Gastrocnemius medialis (tissue), 4 donors: ENCODE data around the gene UBQLN3. TPM values are rescaled to one million over a fixed set of nuclear protein-coding genes. Genes with fewer than 3 reads are reported as not detected.

ENCODE experiments used
- ATAC-seq, 2 donors: fragments of 150-250 bp; one replicate each; pipeline ENCODE4 v1.9.1; 2016
- DNase-seq, 2 donors: peaks; one replicate each; pipeline ENCODE4 v3.0.0-alpha.2; 2019
- H3K27ac ChIP-seq, 4 donors: fragments of 200-600 bp; sonication (generic); 1 replicate in 1 of 4; 2 replicates in 3 of 4; pipeline ENCODE4 v1.5.1; 2016 to 2018; ENCODE audit warnings: mild to moderate bottlenecking in 2 of 4, moderate library complexity in 1 of 4
- H3K27me3 ChIP-seq, 3 donors: fragments of 200-600 bp; sonication (generic) in 2 of 3; 1 replicate in 1 of 3; 2 replicates in 2 of 3; pipeline versions ENCODE4 v1.5.1 to v1.6.0; 2016 to 2019; ENCODE audit warnings: mild to moderate bottlenecking in 1 of 3, moderate library complexity in 1 of 3
- H3K36me3 ChIP-seq, 2 donors: fragments of 200-600 bp; sonication (generic) in 1 of 2; one replicate each; pipeline ENCODE4 v1.5.1; 2017 to 2018
- H3K4me1 ChIP-seq, 2 donors: fragments of 200-600 bp; sonication (generic) in 1 of 2; one replicate each; pipeline ENCODE4 v1.5.1; 2016 to 2017; ENCODE audit warnings: mild to moderate bottlenecking in 2 of 2
- H3K4me3 ChIP-seq, 4 donors: fragments of 200-600 bp; sonication (generic) in 3 of 4; 1 replicate in 1 of 4; 2 replicates in 3 of 4; pipeline ENCODE4 v1.5.1; 2016 to 2019; ENCODE audit warnings: mild to moderate bottlenecking in 2 of 4
- H3K9me3 ChIP-seq, 3 donors: fragments of 200-600 bp; sonication (generic) in 2 of 3; 1 replicate in 1 of 3; 2 replicates in 2 of 3; pipeline ENCODE4 v1.5.1; 2016 to 2019
- CTCF ChIP-seq, 5 experiments: fragments of 450-650 bp in 3 of 5; fragments of 200-600 bp in 2 of 5; sonication (generic) in 2 of 5; IDR thresholded peaks in 4 of 5; conservative IDR thresholded peaks in 1 of 5; 1 replicate in 4 of 5; 2 replicates in 1 of 5; pipeline ENCODE4 v1.5.1; 2016 to 2019; ENCODE audit warnings: antibody characterized with exemption in 5 of 5, mild to moderate bottlenecking in 3 of 5, moderate library complexity in 3 of 5
- POLR2A ChIP-seq, 2 donors: fragments of 450-650 bp; IDR thresholded peaks; one replicate each; pipeline ENCODE4 v1.6.1; 2017; ENCODE audit warnings: antibody characterized with exemption in 2 of 2, mild to moderate bottlenecking in 2 of 2, moderate library complexity in 2 of 2
- in situ Hi-C, 4 donors: fragments of 200-750 bp; cut with MboI; loops; one replicate each; pipeline versions ENCODE4 v1.15.0 to v1.8.0; 2017; ENCODE audit warnings: low sequenced_read_pairs in 4 of 4
- intact Hi-C: fragments of 100-400 bp; cut with DNase I; formaldehyde crosslinking; loops from one replicate; pipeline ENCODE4 v1.15.1; 2023; ENCODE audit warnings: low total_unique reads
- total RNA-seq, 4 donors: library from RNA; depleted of rRNA; stranded (reverse); fragments of >200 nt; gene quantifications; one replicate each; pipeline versions ENCODE4 v1.1.0 to v1.2.3, GENCODE V29; 2016

UBQLN3 gene
- total RNA-seq = not detected

- TF ChIP-seq CTCF (IDR thresholded peaks at IDR 0.05 in 4 of 5, conservative IDR thresholded peaks at IDR 0.05 in 1 of 5) (no peak), POLR2A (IDR thresholded peaks at IDR 0.05) (no peak)
- intact Hi-C loops = no loop called here
- ATAC-seq (no peak), DNase-seq (no peak)
- in situ Hi-C loops = no loop called here
- Histone ChIP-seq H3K9me3 (no peaks in the 10 kb centered on the region), H3K27me3 (no peaks in the 10 kb centered on the region), H3K27ac (no peak within 1 kb of the TSS), H3K36me3 (no peaks in the 10 kb centered on the region), H3K4me3 (no peak within 1 kb of the TSS), H3K4me1 (no peaks in the 10 kb centered on the region)
Observed at GRCh38 chr11:5509803-5510202, at the start of gene UBQLN3. UBQLN3 (minus strand) TSS chr11:5509957; CDS start chr11:5509558, 399 bp downstream.

- Histone ChIP-seq H3K36me3 (no peaks in the 10 kb centered on the region), H3K4me3 (no peak overlapping the region), H3K4me1 (no peaks in the 10 kb centered on the region), H3K27ac (no peak overlapping the region), H3K27me3 (no peaks in the 10 kb centered on the region), H3K9me3 (no peaks in the 10 kb centered on the region)
- in situ Hi-C loops (no loop called here), intact Hi-C loops (no loop called here)
- no peak for ATAC-seq
- no peak for DNase-seq
- TF ChIP-seq CTCF (IDR thresholded peaks at IDR 0.05 in 4 of 5, conservative IDR thresholded peaks at IDR 0.05 in 1 of 5) = no peak
- TF ChIP-seq POLR2A (IDR thresholded peaks at IDR 0.05) = no peak
Observed at GRCh38 chr11:5557751-5558150, 48.0 kb upstream of the UBQLN3 start.

DNA sequence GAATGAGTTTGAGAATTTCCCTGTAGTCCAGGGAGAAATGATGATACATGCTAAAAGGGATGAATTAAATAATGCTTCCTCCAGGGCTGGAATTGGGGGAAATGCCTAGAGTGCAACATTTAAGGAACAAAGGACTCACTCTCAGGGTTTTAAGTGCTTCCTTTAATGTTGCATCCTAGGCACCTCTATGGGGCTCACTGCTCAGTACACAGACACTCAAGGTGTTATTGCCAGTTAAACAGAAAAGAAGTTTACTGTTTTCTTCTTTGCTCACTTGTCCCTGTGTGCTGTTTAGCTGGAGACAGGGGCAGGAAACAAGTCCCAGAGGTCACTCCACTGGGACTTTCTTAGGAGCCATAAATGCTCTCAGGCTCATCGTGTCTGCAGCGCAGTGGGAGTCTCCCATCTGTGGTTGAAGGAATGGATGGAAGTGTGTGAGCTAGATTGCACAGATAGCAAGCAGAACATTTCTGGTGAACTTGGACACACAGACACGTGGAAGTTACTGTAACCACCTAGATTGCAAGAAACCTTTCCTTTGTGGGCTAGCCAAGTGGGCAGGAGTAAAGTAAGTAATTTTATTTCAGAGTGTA, 46.9 kb upstream of the UBQLN3 start:
- TF ChIP-seq POLR2A (IDR thresholded peaks at IDR 0.05) (no peak), CTCF (IDR thresholded peaks at IDR 0.05 in 4 of 5, conservative IDR thresholded peaks at IDR 0.05 in 1 of 5) (no peak)
- DNase-seq = no peak
- Histone ChIP-seq H3K4me1 (no peaks in the 10 kb centered on the region), H3K9me3 (no peaks in the 10 kb centered on the region), H3K27me3 (no peaks in the 10 kb centered on the region), H3K4me3 (no peak overlapping the region), H3K27ac (no peak overlapping the region), H3K36me3 (no peaks in the 10 kb centered on the region)
- in situ Hi-C loops (no loop called here), intact Hi-C loops (no loop called here)
- ATAC-seq = no peak

- ATAC-seq (no peak), DNase-seq (no peak)
- no peak overlapping the region for H3K4me3 ChIP-seq
- H3K4me1 ChIP-seq = no peaks in the 10 kb centered on the region
- no peak overlapping the region for H3K27ac ChIP-seq
- no peaks in the 10 kb centered on the region for H3K9me3 ChIP-seq
- no peaks in the 10 kb centered on the region for H3K36me3 ChIP-seq
- in situ Hi-C loops (no loop called here), intact Hi-C loops (no loop called here)
- H3K27me3 ChIP-seq = no peaks in the 10 kb centered on the region
- no peak for TF ChIP-seq POLR2A (IDR thresholded peaks at IDR 0.05)
Observed at GRCh38 chr11:5553343-5553742, 43.6 kb upstream of the UBQLN3 start.

DNA sequence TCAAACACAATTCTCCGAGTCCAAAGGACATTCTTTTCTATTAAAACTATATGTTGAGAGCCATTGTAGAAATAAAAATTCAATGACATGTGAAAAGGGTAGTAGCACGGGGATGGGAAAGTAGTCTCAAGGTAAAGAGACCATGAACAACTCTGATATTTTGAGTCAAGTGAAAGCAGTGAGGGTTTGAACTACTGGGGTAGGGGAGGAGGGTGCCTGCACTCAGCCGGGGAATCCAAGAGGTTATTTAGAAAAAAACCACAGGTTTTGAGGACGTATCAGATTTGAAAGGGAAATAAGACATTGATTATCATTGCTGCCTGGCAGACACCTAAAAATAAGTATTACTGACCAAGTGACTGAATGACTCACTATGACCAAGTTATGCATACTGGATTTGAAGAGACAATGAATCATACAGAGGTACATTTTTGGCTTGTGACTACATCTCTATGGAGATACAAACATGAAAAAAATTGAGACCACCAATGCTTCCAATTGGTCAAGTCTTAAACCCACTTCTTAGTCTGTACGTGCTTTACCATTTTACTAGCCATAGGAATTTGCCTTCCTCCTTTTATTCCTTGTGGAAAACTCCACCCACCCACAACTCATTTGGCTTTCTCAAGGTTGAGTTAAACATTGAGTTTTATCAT, 40.8 kb upstream of the UBQLN3 start:
- no peaks in the 10 kb centered on the region for H3K4me1 ChIP-seq
- H3K36me3 ChIP-seq = no peaks in the 10 kb centered on the region
- ATAC-seq = no peak
- no peak overlapping the region for H3K27ac ChIP-seq
- in situ Hi-C loops (no loop called here), intact Hi-C loops (no loop called here)
- H3K27me3 ChIP-seq = no peaks in the 10 kb centered on the region
- no peak for DNase-seq
- TF ChIP-seq POLR2A (IDR thresholded peaks at IDR 0.05) = no peak
- TF ChIP-seq CTCF (IDR thresholded peaks at IDR 0.05 in 4 of 5, conservative IDR thresholded peaks at IDR 0.05 in 1 of 5) = no peak
- no peak overlapping the region for H3K4me3 ChIP-seq
- H3K9me3 ChIP-seq = no peaks in the 10 kb centered on the region
